ENCODE data around the gene ETFA. TPM values are rescaled to one million over a fixed set of nuclear protein-coding genes. Genes with fewer than 3 reads are reported as not detected.

Gene ETFA
- total RNA-seq, 4 donors from 2014 or later, result 56.6 to 125 (median 83.1) TPM

- no peaks in the 10 kb centered on the region for H3K27me3 ChIP-seq
- WGBS, 2 donors, result 94 to 95% methylated on average over 4 of the region's 4 CpGs
- no peaks in the 10 kb centered on the region for H3K9me3 ChIP-seq
- H3K36me3 ChIP-seq, result peaks cover 0 to 29% (median 0%) of the 10 kb centered on the region in 3 donors
- intact Hi-C loops (cut with DNase I), result no loop called here
- no peak for DNase-seq
- H3K4me3 ChIP-seq, result no peak overlapping the region
- no peaks in the 10 kb centered on the region for H3K4me1 ChIP-seq
- H3K27ac ChIP-seq, result no peak overlapping the region
- TF ChIP-seq CTCF (IDR thresholded peaks at IDR 0.05) (no peak), POLR2A (IDR thresholded peaks at IDR 0.05) (no peak)
These were observed 59.6 kb downstream of the ETFA start for GRCh38 chr15:76251717-76252116.

GRCh38 chr15:76245072-76245610 is 66.1 kb downstream of the ETFA start:
- intact Hi-C loops (cut with DNase I), result no loop called here
- WGBS, 2 donors, result 59 to 70% methylated on average over 1 of the region's 1 CpG
- no peaks in the 10 kb centered on the region for H3K4me1 ChIP-seq
- TF ChIP-seq CTCF (IDR thresholded peaks at IDR 0.05), result no peak
- TF ChIP-seq POLR2A (IDR thresholded peaks at IDR 0.05), result no peak
- no peaks in the 10 kb centered on the region for H3K9me3 ChIP-seq
- H3K27me3 ChIP-seq, result no peaks in the 10 kb centered on the region
- no peak overlapping the region for H3K4me3 ChIP-seq
- no peak overlapping the region for H3K27ac ChIP-seq
- no peak for DNase-seq
- peaks cover 0 to 42% (median 0%) of the 10 kb centered on the region in 3 donors for H3K36me3 ChIP-seq

GRCh38 chr15:76239786-76240185 is 71.5 kb downstream of the ETFA start:
- DNase-seq, result no peak
- intact Hi-C loops (cut with DNase I), result no loop called here
- H3K36me3 ChIP-seq, result peaks cover 0 to 27% (median 0%) of the 10 kb centered on the region in 3 donors
- H3K27me3 ChIP-seq, result no peaks in the 10 kb centered on the region
- 41 to 57% methylated on average over 1 of the region's 1 CpG for WGBS, 2 donors
- no peaks in the 10 kb centered on the region for H3K9me3 ChIP-seq
- H3K27ac ChIP-seq, result no peak overlapping the region
- H3K4me1 ChIP-seq, result peaks cover 0 to 4% (median under 1%) of the 10 kb centered on the region in 3 donors
- H3K4me3 ChIP-seq, result no peak overlapping the region
- TF ChIP-seq POLR2A (IDR thresholded peaks at IDR 0.05) (no peak), CTCF (IDR thresholded peaks at IDR 0.05) (no peak)

- Histone ChIP-seq H3K27ac (no peak overlapping the region), H3K4me1 (peaks cover 0 to 20% (median 6%) of the 10 kb centered on the region in 3 donors), H3K4me3 (no peak overlapping the region), H3K9me3 (no peaks in the 10 kb centered on the region), H3K36me3 (peaks cover 0 to 9% (median 0%) of the 10 kb centered on the region in 3 donors), H3K27me3 (no peaks in the 10 kb centered on the region)
- DNase-seq, result no peak
- intact Hi-C loops (cut with DNase I), result no loop called here
- TF ChIP-seq CTCF (IDR thresholded peaks at IDR 0.05) (no peak), POLR2A (IDR thresholded peaks at IDR 0.05) (no peak)
- WGBS, 2 donors, result 65 to 75% methylated on average over 2 of the region's 2 CpGs
These were observed 74.9 kb downstream of the ETFA start for GRCh38 chr15:76236350-76236749.

GRCh38 chr15:76235186-76235826 is 76.0 kb downstream of the ETFA start:
- TF ChIP-seq CTCF (IDR thresholded peaks at IDR 0.05) (peak in 4 of 6 experiments; percentile 21 to 53 (median 40)), POLR2A (IDR thresholded peaks at IDR 0.05) (no peak)
- H3K27me3 ChIP-seq, result no peaks in the 10 kb centered on the region
- H3K27ac ChIP-seq, result no peak overlapping the region
- H3K36me3 ChIP-seq, result peaks cover 0 to 10% (median 3%) of the 10 kb centered on the region in 3 donors
- no peak overlapping the region for H3K4me3 ChIP-seq
- 67 to 83% methylated on average over 3 of the region's 3 CpGs for WGBS, 2 donors
- H3K9me3 ChIP-seq, result no peaks in the 10 kb centered on the region
- H3K4me1 ChIP-seq, result peaks cover 0 to 20% (median 6%) of the 10 kb centered on the region in 3 donors
- DNase-seq, result no peak
- intact Hi-C loops (cut with DNase I), result no loop called here

All from esophagus squamous epithelium (tissue), 5 donors.